Activated naive CD8-positive, alpha-beta T cell (primary cell): Measurements from ENCODE around the gene DLL3.
"Not testable (repeated sequence)": the region's sequence is repeated elsewhere in the genome, so short reads cannot be mapped to it uniquely, and the experiment has no call there.

Experiments
- H3K27ac Mint-ChIP-seq: one replicate; pipeline ENCODE4 v1.8.0; 2021; ENCODE audit warnings: mixed read lengths
- H3K27me3 Mint-ChIP-seq: one replicate; pipeline ENCODE4 v1.8.0; 2021; ENCODE audit warnings: mixed read lengths
- H3K36me3 Mint-ChIP-seq: one replicate; pipeline ENCODE4 v1.8.0; 2021; ENCODE audit warnings: mixed read lengths
- H3K4me1 Mint-ChIP-seq: one replicate; pipeline ENCODE4 v1.8.0; 2021; ENCODE audit warnings: low read depth, mixed read lengths
- H3K4me3 Mint-ChIP-seq: one replicate; pipeline ENCODE4 v1.8.0; 2021; ENCODE audit warnings: mild to moderate bottlenecking, mixed read lengths
- H3K9me3 Mint-ChIP-seq: one replicate; pipeline ENCODE4 v1.8.0; 2021; ENCODE audit warnings: low read depth, mixed read lengths

DLL3 gene

GRCh38 chr19:39475748-39476147, 23.0 kb upstream of the DLL3 start:
- Mint-ChIP-seq H3K9me3 (no peaks in the 10 kb centered on the region), H3K4me1 (peaks cover 21% of the 10 kb centered on the region), H3K27ac (no peak overlapping the region), H3K36me3 (peaks cover 4% of the 10 kb centered on the region), H3K4me3 (no peak overlapping the region), H3K27me3 (no peaks in the 10 kb centered on the region)

GRCh38 chr19:39479319-39479801, 19.4 kb upstream of the DLL3 start:
- Mint-ChIP-seq H3K4me1 (peaks cover 24% of the 10 kb centered on the region), H3K4me3 (peak overlapping the region; percentile 97)
- H3K9me3 Mint-ChIP-seq, H3K36me3 Mint-ChIP-seq, H3K27ac Mint-ChIP-seq, H3K27me3 Mint-ChIP-seq: not testable (repeated sequence)

- Mint-ChIP-seq H3K27me3 (no peaks in the 10 kb centered on the region), H3K36me3 (no peaks in the 10 kb centered on the region), H3K4me3 (peak overlapping the region; percentile 97), H3K27ac (peak overlapping the region; percentile 89), H3K4me1 (peaks cover 24% of the 10 kb centered on the region), H3K9me3 (no peaks in the 10 kb centered on the region)
Observed at GRCh38 chr19:39479916-39480315, 18.8 kb upstream of the DLL3 start.

- no peaks in the 10 kb centered on the region for H3K36me3 Mint-ChIP-seq
- peak within 1 kb of the TSS; percentile 97 for H3K4me3 Mint-ChIP-seq
- H3K9me3 Mint-ChIP-seq, result no peaks in the 10 kb centered on the region
- H3K4me1 Mint-ChIP-seq, result peaks cover 24% of the 10 kb centered on the region
- peak within 1 kb of the TSS; percentile 89 for H3K27ac Mint-ChIP-seq
- H3K27me3 Mint-ChIP-seq, result no peaks in the 10 kb centered on the region
Observed at GRCh38 chr19:39480337-39481228, 18.2 kb upstream of the DLL3 start, which contains the start of gene TIMM50. Gene TIMM50, plus strand, starts transcription at chr19:39480838. Its CDS starts 16 bp downstream, at chr19:39480854.

GRCh38 chr19:39481229-39481545, 17.6 kb upstream of the DLL3 start:
- peak overlapping the region; percentile 89 for H3K27ac Mint-ChIP-seq
- no peaks in the 10 kb centered on the region for H3K36me3 Mint-ChIP-seq
- no peaks in the 10 kb centered on the region for H3K9me3 Mint-ChIP-seq
- peak overlapping the region; percentile 97 for H3K4me3 Mint-ChIP-seq
- peaks cover 24% of the 10 kb centered on the region for H3K4me1 Mint-ChIP-seq
- H3K27me3 Mint-ChIP-seq, result no peaks in the 10 kb centered on the region

GRCh38 chr19:39481676-39482075, 17.1 kb upstream of the DLL3 start:
- Mint-ChIP-seq H3K4me1 (peaks cover 24% of the 10 kb centered on the region), H3K27ac (peak overlapping the region; percentile 89), H3K4me3 (peak overlapping the region; percentile 97), H3K36me3 (peaks cover under 1% of the 10 kb centered on the region), H3K27me3 (no peaks in the 10 kb centered on the region), H3K9me3 (no peaks in the 10 kb centered on the region)

GRCh38 chr19:39483141-39483540, 15.6 kb upstream of the DLL3 start:
- Mint-ChIP-seq H3K36me3 (peaks cover 2% of the 10 kb centered on the region), H3K4me3 (peak overlapping the region; percentile 63), H3K27ac (peak overlapping the region; percentile 16), H3K27me3 (no peaks in the 10 kb centered on the region), H3K9me3 (no peaks in the 10 kb centered on the region), H3K4me1 (peaks cover 24% of the 10 kb centered on the region)

GRCh38 chr19:39489756-39490155, 9.0 kb upstream of the DLL3 start:
- Mint-ChIP-seq H3K4me3 (no peak overlapping the region), H3K4me1 (no peaks in the 10 kb centered on the region), H3K9me3 (no peaks in the 10 kb centered on the region), H3K36me3 (peaks cover 5% of the 10 kb centered on the region), H3K27ac (no peak overlapping the region), H3K27me3 (no peaks in the 10 kb centered on the region)

- Mint-ChIP-seq H3K4me3 (no peak overlapping the region), H3K4me1 (no peaks in the 10 kb centered on the region), H3K27me3 (no peaks in the 10 kb centered on the region), H3K36me3 (peaks cover 4% of the 10 kb centered on the region), H3K27ac (no peak overlapping the region), H3K9me3 (no peaks in the 10 kb centered on the region)
Observed at GRCh38 chr19:39492225-39492624, 6.5 kb upstream of the DLL3 start.

- no peaks in the 10 kb centered on the region for H3K9me3 Mint-ChIP-seq
- H3K4me3 Mint-ChIP-seq, result no peak overlapping the region
- no peak overlapping the region for H3K27ac Mint-ChIP-seq
- no peaks in the 10 kb centered on the region for H3K4me1 Mint-ChIP-seq
- peaks cover 4% of the 10 kb centered on the region for H3K36me3 Mint-ChIP-seq
- no peaks in the 10 kb centered on the region for H3K27me3 Mint-ChIP-seq
Observed at GRCh38 chr19:39492788-39493187, 6.0 kb upstream of the DLL3 start.

- H3K9me3 Mint-ChIP-seq, result no peaks in the 10 kb centered on the region
- H3K27me3 Mint-ChIP-seq, result peaks cover 10% of the 10 kb centered on the region
- no peak overlapping the region for H3K4me3 Mint-ChIP-seq
- no peak overlapping the region for H3K27ac Mint-ChIP-seq
- H3K4me1 Mint-ChIP-seq, result peaks cover 12% of the 10 kb centered on the region
- H3K36me3 Mint-ChIP-seq, result no peaks in the 10 kb centered on the region
Observed at GRCh38 chr19:39494661-39495060, 4.1 kb upstream of the DLL3 start.

GRCh38 chr19:39496063-39496462, 2.7 kb upstream of the DLL3 start:
- peaks cover 19% of the 10 kb centered on the region for H3K27me3 Mint-ChIP-seq
- H3K36me3 Mint-ChIP-seq, result no peaks in the 10 kb centered on the region
- no peak overlapping the region for H3K27ac Mint-ChIP-seq
- peaks cover 14% of the 10 kb centered on the region for H3K4me1 Mint-ChIP-seq
- H3K4me3 Mint-ChIP-seq, result no peak overlapping the region
- no peaks in the 10 kb centered on the region for H3K9me3 Mint-ChIP-seq

- Mint-ChIP-seq H3K36me3 (no peaks in the 10 kb centered on the region), H3K27me3 (peaks cover 21% of the 10 kb centered on the region), H3K4me1 (peaks cover 14% of the 10 kb centered on the region), H3K27ac (no peak overlapping the region), H3K4me3 (peak overlapping the region; percentile 20), H3K9me3 (no peaks in the 10 kb centered on the region)
Observed at GRCh38 chr19:39497701-39497995, 1.1 kb upstream of the DLL3 start.

GRCh38 chr19:39497996-39498797, 550 bp upstream of the DLL3 start:
- peak overlapping the region; percentile 70 for H3K4me3 Mint-ChIP-seq
- no peaks in the 10 kb centered on the region for H3K36me3 Mint-ChIP-seq
- peaks cover 16% of the 10 kb centered on the region for H3K4me1 Mint-ChIP-seq
- peaks cover 21% of the 10 kb centered on the region for H3K27me3 Mint-ChIP-seq
- H3K27ac Mint-ChIP-seq, result no peak overlapping the region
- no peaks in the 10 kb centered on the region for H3K9me3 Mint-ChIP-seq

GRCh38 chr19:39499932-39500331, 1.2 kb downstream of the DLL3 start:
- no peak overlapping the region for H3K27ac Mint-ChIP-seq
- H3K9me3 Mint-ChIP-seq, result no peaks in the 10 kb centered on the region
- H3K27me3 Mint-ChIP-seq, result peaks cover 25% of the 10 kb centered on the region
- peaks cover 22% of the 10 kb centered on the region for H3K4me1 Mint-ChIP-seq
- H3K36me3 Mint-ChIP-seq, result no peaks in the 10 kb centered on the region
- H3K4me3 Mint-ChIP-seq, result peak overlapping the region; percentile 51
